Measurements from ENCODE around the gene ARMC8.

DNA sequence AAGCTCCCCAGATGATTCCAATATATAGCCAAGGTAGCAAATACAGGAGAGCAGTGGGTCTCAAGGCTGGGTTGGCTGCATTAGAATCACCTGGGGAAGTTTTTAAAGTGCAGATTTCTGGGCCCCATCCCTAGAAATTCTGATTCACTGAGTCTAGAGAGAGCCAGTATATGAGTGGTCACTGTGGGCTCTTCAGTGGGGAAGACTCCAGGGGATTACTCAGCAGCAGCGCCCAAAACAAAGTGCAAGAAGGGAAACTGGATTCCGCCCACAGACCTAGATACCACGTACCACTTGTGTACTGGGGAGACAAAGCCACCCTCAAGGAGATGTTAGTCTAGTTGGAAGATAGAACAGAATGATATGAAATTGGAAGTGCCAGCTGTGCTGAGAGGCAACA, 102.6 kb downstream of the ARMC8 start:
- TF ChIP-seq REST (IDR thresholded peaks at IDR 0.05; ENCODE audit: insufficient replicate concordance, low read depth) (no peak), CTCF (IDR thresholded peaks at IDR 0.05; ENCODE audit: insufficient read depth, low read length) (no peak)

Measured in HL-60 (cell line).